Activated CD4-positive, CD25-positive, alpha-beta regulatory T cell (primary cell): ENCODE measurements around the gene RAB11FIP3.

Experiments
- DNase-seq, 4 experiments: peaks; one replicate each; lab custom pipeline; 2025; lab: John Stamatoyannopoulos, UW

Gene RAB11FIP3

DNA sequence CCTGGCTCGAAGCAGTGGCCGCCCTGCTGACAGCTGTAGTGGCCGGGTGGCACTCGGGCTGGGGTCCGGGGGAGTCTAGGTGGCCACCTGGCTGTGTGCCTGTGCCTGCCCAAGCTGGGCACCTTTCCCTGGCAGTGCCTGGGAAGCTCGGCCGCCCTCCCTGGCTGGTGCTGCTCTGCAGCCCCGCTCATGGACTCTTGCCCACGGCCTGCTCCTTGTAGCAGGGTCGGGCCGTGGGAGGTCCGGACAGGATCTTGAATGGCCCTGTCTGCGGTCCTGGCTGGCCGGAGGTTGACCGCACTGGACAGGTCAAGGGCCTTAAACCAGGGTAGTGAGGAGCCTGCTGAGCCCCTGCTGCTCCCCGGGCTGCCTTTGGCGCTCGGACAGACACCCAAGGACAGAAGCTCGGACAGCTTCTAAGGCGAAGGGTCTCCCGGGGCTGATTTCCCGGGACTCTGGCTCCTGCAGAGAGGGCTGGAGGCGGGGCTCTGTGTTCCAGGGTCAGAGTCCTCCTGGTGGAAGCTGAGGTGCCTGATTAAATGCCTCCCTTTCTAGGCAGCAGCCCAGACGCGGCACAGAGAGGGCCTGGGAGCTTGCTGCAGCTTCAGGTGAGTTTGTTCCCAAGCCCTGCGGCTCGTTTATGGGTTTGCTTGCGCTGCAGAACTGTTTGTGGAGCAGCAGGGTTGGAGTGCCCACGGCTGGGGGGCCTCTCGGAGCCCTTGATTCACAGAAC, 108.1 kb downstream of the RAB11FIP3 start:
- DNase-seq, result no peak

DNA sequence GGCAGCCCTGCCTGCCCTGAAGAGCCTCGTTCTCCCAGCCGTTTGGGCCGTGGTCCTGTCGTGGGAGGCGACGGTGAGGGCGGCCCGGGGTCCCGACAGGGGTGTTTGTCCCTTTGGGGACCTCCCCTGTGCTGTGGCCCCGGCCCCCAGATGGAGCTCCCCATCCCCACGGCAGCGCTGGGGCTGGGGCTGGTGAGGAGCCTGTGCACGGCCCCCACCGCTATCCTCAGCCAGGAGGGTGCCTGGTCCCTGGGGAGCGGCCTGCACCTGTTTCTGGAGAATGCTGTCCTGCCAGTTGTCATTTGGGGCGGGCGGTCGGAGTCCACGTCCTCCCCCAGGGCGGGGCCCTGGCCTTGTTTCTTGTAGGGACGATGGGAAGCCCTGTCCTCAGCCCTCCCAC, 108.7 kb downstream of the RAB11FIP3 start:
- no peak for DNase-seq

DNA sequence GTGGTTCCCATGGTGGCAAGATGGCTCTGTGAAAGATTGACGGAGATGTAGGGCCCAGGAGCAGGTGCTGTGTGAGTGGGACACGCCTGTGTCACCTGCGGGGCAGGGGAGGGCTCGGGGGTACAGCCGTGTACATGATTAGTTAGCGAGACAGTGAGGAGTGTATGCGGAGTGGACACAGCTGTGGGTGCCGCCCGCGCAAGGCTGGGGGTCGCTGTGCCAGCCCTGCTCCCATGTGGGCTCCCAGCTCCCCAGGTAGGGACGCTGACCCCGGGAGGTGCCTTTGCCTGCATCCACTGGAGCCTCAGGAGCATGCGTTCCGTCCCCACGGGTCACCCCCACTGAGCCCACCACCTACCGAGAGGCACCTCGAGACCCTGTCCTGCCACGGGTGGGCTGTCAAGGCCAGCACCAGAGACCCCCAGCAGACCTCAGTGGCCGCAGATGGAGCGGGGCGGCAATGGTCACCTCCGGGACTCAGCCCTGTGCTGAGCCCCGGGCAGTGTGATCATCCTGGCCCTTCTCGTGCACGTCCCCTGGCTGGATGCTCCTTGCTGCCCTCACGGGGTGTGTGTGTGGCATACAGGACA, 109.5 kb downstream of the RAB11FIP3 start:
- no peak for DNase-seq

DNA sequence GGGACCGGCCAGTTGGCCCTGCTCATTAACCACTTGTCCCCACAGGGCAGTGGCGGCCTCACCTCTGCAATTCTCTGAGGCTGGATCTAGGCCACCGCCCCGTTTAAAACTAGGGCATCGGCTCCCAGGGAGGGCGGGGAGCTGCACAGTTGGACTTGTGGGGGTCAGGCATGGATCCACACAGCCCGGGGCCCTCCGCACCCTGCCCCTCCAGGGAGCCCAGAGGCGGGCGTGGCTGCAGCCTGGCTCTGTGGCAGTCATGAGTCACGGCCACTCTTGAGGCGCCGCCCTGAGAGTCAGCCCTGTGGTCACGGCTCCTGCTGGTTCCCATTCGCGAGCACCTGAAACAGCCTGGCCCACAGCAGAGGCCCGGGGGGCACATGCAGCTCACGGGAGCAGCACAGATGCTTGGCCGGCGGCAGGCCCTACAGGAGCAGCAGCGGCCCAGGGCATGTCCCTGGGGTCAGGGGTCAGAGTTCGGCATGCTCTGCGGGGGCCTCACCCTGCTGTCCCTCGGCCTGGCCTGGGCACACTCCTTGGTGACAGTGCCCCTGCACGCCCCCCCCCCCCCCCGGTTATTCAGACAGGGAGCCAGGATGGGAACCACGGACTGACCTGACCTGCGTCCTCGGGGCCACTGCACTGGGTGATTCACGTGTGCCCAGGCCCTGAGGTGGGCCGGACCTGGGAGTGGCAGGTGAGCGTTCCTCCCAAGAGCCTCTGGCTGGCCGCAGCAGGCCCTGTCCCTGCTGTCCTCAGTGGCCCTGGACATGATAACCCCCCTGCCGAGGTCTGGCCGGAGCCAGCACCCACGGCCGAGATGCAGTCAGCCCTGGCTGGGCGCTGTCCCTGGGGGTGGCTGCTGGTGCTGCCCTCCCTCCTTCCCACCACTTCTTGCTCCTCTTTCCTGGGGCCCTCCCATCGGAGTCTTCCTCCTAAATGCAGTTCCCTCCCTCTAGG, 110.3 kb downstream of the RAB11FIP3 start:
- no peak for DNase-seq

DNA sequence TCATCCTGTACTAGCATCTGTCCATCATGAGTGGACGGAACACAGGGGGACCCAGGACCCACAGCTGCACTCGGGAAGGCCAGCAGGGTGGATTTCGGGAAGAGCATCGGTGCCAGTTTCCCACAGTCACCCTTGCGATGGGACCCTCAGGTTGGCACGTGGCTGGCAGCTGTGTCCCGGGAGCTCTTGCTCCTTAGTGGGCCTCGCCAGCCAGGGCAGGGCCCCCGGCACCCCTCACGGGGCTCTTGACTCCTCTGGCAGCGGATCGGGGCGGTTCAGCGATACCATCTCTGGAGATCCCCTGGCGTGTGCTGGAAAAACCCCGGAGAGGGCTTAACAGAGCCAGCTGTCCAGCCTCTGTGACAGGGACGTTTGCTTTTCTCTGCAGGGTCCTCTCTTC, 111.3 kb downstream of the RAB11FIP3 start:
- DNase-seq, result no peak

DNA sequence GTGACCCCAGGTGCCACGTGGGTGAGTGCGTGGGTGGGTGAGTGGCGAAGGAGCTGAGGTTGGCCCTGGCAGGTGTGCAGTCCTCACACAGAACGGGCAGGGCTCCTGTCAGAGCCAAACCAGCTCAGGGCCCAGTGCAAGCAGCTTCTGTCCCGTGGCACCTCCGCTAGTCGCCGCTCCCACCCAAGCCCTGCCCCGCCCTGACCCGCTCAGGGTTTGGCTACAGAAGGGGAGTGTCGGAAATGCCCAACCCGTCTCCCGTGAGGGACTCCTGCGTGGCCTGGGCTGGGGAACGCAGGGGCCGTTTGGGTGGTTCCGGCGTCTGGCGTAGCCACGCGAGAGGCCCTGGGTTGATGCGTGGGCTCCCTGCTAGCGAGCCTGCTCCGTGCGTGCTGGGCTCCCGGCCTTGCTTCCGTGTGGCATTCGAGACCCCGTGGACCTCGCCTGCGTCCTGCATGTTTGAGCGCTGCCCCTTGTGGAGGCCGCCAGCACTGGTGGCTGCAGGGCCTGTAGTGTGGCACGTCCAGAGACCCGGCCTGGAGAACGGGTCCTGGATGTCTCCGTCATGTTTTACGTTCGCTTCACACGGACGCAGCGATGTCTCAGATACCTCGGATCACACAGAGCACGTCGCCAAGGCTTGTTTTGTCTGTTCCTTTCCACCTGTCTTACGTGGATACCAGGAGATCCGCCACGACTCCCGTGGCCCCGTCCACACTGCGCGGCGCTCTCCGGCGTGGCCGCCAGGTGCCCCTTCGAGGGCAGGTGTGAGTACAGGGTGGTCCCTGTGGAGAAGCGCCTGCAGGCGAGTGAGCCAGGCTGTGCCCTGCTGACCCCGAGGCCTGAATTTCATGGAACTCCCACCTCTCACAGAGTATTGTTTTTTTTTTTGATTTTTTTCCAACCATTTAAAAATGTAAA, 112.2 kb downstream of the RAB11FIP3 start:
- DNase-seq, result no peak

DNA sequence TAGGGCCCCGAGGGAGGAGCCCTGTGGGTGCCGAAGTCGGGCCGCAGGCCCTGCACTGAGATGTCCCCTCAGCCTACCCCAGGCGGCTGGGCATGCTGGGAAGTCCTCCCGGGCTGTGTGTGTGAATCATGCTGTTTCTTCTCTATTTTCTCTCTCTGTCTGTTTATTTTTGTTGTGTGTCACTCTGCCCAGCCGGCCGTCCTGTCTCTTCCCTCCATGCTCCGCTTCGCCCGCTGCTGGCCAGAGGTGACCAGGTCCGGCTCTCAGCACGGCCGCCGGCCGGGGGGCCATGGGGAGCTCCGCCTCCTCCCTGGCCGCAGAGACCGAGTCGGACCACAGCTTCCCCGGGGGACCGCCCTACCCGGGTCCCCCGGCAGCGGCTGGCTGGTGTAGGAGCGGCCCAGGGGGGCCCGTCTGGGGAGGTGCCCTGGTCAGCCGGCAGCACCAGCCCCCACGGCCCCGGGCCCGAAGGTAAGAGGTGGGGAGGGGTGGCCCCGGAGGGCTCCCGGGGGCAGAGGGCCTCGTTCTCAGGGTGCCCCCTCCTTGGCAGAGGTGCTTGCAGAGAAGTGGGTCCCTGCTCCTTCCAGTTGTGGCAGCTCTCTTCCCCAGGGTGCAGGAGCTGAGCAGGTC, 114.6 kb downstream of the RAB11FIP3 start:
- DNase-seq, result no peak

DNA sequence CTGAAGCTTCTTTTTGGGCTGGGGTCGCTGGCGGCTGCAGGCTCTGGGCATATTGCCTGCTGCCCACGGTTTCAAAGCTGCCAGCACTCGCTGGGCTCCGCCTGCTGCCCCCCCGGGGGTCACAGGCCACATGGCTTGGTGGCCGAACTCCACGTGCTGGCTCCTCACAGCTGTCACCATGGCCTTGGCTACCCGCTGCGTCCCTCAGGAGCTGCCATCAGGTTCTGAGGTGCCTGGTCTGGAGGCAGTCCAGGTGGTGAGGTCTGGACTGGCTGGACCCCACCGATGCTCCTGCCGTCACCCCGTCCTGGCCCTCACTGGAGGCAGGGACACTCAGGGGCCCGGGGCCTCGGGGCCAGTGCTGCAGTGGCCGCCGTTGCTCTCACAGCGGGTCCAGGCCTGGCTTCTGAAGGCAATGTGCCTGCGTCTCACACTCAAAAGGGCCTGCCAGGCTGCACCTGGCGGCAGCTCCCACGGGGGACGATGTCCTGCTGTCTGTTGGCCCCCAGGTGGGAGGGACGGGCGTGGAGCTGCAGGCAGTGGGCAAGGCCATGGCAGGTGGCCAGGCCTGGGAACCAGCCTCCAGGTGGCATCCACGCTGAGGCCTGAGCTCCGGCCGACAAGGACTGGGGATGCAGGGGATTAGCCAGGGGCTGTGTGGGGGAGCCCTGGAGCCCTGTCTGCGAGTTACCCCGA, 115.3 kb downstream of the RAB11FIP3 start:
- no peak for DNase-seq

DNA sequence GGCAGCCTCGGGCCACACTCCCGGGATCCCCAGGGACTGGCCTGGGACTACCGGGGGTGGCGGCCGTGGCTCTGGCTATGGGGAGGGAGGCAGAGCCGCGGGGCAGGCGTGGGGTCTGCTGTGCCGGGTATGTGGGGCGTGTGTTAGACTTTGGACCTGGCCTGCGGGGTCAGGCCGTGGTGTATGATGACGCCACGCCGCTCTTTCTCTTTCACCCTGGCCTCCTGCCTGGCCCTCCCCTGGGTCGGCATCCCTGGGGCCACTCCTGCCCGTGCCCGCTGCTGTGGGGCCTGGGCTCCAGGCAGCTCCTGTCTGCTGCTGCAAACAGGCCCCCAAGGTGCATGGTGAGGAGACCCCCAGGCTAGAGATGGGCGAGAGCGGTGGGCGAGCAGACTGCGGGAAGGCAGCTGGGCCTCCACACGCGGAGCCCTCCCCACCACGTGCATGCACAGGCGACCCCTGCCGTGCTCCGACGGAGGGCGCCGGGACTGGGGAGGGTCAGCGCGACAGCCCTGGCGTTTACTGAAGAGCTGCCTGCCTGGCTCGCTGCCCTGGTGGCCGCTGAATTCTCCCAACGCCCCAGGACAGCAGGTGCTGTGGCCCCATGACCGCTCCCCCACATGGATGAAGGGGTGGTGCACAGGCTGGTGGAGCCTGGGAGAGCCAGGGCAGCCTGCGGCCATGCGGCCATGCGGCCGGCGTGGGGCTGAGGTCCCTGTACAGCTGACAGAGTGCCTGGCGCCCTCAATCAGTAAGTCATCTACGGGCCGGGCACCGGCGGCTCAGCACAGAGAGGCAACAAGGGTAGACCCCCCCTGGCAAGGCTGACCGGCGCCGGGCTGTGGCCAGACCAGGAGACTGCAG, 118.1 kb downstream of the RAB11FIP3 start:
- DNase-seq, result no peak

DNA sequence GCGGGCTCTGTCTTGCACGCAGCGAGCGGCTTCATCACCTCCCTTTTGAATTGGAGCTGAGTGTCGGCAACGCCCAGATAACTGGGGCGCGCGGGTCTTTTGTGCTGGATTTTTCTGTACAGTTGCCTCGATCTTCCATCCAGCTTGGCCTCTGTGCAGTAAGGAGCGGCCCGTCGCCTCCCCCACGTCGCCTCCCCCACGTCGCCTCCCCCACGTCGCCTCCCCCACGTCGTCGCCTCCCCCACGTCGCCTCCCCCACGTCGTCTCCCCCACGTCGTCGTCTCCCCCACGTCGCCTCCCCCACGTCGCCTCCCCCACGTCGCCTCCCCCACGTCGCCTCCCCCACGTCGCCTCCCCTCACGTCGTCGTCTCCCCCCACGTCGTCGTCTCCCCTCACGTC, 119.1 kb downstream of the RAB11FIP3 start:
- no peak for DNase-seq

DNA sequence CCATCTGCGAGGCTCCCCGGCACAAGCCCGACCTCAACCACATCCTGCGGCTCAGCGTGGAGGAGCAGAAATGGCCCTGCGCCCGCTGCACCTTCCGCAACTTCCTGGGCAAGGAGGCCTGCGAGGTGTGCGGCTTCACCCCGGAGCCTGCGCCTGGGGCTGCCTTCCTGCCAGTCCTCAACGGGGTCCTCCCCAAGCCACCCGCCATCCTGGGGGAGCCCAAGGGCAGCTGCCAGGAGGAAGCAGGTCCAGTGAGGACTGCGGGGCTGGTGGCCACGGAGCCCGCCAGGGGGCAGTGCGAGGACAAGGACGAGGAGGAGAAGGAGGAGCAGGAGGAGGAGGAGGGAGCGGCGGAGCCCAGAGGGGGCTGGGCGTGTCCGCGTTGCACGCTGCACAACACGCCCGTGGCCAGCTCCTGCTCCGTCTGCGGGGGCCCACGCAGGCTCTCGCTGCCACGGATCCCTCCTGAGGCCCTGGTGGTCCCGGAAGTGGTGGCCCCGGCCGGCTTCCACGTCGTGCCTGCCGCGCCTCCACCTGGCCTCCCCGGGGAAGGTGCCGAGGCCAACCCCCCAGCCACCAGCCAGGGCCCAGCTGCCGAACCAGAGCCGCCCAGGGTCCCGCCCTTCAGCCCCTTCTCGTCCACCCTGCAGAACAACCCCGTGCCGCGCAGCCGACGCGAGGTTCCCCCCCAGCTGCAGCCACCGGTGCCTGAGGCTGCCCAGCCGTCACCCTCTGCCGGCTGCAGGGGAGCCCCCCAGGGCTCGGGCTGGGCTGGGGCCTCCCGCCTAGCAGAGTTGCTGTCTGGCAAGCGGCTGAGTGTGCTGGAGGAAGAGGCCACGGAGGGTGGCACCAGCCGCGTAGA, 121.7 kb downstream of the RAB11FIP3 start:
- DNase-seq, result peak in 1 of 4 experiments; percentile 20

DNA sequence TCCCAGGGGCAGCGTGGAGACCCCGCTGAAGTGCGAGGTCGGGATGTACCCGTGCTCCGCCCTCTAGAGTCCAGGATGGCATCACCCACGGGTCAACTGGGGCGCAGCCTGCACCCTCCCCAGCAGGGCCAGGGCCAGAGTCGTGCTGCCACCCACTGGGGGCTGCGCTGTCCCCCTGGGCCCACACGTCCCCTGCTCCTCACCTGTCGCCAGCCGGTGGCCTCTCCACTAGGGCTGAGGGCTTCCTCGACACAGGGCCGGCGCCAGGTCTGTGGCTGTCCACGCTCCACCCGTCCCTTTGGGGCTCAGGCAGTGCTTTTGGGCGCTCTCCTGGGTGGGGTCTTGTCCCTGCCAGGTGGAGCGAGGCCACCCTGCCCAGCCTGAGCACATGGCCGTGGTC, 123.1 kb downstream of the RAB11FIP3 start:
- DNase-seq, result no peak

DNA sequence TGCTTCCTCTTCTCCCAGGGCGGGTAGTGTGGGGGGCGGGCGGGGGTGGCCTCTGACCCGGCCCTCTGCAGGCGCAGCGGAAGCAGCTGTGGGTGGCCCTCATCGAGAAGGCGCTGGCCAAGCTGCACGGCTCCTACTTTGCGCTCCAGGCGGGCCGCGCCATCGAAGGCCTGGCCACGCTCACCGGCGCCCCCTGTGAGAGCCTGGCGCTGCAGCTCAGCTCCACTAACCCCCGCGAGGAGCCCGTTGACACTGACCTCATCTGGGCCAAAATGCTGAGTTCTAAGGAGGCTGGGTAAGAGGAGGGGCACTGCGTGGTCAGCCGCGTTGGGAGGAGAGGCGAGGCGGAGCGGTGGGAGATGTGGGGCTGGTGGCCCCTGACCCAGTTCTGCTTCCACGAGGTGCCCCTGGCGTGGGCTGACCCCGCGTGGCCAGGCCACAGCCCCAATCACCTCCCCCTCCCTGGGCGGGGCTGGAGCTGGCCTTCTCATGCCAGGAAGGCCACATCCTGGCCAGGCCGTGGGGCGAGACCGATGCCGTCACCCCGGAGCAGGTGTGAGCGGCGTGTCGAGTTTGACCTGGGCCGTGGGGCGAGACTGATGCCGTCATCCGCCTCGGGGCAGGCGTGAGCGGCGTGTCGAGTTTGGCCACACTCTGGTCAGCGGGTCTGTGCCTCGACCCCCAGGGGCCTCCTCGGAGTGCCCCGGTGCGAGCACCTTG, 124.3 kb downstream of the RAB11FIP3 start:
- DNase-seq, result no peak

DNA sequence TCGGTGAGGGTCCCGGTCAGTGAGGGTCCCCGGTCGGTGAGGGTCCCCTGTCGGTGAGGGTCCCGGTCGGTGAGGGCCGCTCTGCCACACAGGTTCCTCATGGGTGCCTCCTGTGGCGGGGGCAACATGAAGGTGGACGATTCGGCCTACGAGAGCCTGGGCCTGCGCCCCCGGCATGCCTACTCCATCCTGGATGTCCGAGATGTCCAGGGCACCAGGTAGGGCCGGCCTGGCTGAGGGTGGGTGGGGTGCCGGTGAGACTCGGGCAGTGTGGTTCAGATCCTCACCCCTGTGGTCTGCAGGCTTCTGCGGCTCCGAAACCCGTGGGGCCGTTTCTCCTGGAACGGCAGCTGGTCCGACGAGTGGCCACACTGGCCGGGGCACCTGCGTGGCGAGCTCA, 125.8 kb downstream of the RAB11FIP3 start:
- no peak for DNase-seq

DNA sequence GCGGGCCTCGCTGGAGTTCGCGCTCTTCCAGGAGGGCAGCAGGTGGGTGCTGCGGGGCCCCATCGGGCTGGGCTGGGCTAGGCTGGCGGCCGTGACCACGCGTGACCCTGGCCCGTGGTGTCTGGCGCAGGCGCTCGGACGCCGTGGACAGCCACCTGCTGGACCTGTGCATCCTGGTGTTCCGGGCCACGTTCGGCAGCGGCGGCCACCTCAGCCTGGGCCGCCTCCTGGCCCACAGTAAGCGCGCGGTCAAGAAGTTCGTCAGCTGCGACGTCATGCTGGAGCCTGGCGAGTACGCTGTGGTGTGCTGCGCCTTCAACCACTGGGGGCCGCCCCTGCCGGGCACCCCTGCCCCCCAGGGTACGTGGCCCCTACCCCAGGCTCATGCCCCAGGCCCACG, 126.7 kb downstream of the RAB11FIP3 start:
- DNase-seq, result no peak

DNA sequence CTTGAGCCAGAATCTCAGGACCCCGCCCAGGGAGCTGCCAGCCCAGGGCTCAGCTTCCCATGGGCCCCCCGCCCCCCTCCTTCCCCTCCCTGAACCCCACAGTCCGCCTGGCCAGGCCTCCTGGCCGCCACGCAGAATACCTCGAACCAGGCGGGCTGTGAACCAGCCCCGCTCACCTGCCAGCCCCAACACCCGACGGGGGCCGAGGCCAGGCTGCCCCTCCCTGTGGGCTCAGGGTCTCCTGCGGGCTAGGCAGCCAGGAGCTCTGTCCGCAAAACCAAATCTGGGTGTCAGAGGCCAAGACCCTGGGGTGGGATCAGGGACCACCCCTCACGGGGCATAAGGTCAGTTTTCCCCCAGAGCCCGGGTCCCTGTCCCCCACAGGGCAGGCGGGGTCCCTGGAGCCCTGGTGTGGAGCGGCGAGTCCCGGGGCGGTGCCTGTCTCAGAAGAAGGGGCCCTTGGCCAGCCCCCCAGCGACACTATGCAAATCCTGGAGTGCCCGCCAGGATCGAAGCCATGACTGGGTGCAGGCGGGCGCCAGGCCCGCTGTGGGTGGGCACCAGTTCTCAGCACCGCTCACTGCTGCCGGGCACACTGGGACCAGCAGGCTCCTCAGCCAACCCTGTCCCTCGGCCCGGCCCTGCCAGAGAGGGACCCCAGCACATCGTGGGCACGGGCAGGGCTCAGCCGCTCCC, 128.3 kb downstream of the RAB11FIP3 start:
- DNase-seq, result no peak

DNA sequence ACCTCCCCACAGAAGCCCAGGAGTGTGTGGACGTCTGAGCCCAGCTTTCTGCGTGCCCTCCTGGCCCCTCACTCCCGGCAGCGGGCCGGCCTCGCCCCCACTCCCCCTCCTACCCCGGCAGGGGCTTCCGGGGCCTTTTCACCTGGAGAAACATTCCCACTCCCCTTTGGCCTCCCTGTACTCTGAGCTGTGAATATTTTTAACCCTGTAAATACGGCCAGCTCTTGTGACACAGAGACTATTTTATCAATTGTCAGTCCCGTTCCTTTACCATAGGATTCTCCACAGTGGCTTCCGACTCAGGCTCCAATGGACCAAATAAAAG, 128.8 kb downstream of the RAB11FIP3 start:
- DNase-seq, result no peak
